GM18499 (cell line): Measurements from ENCODE around the gene CHGA.

ENCODE experiments used
- ATAC-seq: cut with Tn5 transposase; IDR thresholded peaks from one replicate; pipeline ENCODE4 v1.9.1; 2021; ENCODE audit warnings: moderate number of reproducible peaks; ENCODE audit not compliant: insufficient read depth, unreplicated experiment

The CHGA gene

GRCh38 chr14:92942976-92943710 lies 20.2 kb downstream of the CHGA start:
- no peak for ATAC-seq

GRCh38 chr14:92943855-92944570 lies 21.1 kb downstream of the CHGA start:
- no peak for ATAC-seq

- no peak for ATAC-seq
These were observed 22.0 kb downstream of the CHGA start for GRCh38 chr14:92944976-92945375.

GRCh38 chr14:92945544-92945943 lies 22.6 kb downstream of the CHGA start:
- no peak for ATAC-seq

DNA sequence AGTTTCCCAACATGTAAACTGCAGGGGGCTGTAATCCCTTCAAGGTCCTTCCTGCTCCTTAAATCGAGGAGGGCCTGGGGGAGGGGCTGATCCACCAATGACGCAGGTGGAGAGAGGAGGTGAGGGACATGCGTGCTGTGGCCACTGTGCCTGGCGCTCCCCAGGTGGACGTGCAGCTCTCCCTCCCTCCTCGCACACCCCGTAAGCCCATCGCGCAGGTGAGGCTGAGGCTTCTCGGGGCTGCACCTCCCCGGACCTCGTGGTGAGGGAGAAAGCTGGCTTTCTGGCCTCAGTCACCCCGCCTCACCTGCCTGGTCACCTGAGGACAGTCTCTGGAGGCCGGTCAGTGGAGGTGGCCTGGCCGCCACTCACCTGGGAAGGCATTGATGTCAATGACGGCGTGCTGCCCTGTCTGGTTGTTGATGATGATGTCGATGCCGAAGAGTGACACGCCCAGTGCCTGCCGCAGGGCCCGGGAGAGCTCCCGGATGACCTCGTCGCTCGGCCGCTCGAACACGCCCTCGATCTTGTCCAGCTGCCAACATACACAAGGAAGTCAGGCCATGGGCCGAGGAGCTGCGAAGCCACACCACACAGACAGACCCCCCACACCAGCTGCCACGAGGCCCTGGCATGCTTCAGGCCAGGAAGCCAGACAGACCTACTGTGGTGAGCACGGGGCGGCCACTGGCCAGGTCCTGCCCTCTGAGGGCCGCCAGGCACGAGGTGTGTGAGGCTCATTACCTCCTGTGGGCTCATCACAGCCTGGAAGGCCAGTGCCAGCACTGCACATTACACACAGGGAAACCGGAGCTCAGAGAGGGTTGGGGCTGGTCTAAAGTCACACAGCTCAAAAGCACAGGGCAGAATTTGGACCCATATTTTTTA lies 23.3 kb downstream of the CHGA start:
- ATAC-seq = no peak

DNA sequence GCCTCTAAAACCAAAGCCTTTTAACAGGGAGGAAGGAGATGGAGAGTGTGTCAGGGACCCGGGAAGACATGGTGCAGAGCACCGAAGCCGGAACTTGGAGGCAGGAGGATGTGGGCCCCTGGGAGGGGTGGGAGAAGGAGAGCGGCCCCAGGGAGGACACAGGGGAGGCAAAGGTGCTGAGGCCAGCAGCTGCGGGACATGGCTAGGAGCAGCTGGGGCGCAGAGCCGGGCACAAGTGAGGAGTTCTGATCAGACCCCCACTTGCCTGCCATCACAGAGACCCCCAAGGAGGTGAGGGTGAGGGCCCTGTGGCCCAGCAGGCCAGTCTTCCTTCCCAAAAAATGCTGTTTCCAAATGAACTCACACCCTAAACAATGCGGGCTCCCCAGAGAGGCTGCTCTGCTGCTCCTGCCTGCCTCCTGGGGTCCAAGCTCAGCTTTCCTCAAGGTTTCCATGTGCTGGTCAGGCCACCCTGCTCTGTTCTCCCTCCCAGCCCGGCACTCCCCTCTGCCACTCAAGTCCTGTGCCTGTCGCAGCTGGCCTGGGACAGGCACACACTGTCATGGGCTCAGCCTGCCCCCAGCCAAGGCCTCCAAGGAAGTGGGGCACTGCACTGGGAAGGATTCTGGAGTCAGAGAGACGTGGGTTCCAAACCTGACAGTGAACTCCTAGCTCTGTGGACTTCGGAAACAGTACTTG lies 24.0 kb downstream of the CHGA start:
- ATAC-seq = no peak

DNA sequence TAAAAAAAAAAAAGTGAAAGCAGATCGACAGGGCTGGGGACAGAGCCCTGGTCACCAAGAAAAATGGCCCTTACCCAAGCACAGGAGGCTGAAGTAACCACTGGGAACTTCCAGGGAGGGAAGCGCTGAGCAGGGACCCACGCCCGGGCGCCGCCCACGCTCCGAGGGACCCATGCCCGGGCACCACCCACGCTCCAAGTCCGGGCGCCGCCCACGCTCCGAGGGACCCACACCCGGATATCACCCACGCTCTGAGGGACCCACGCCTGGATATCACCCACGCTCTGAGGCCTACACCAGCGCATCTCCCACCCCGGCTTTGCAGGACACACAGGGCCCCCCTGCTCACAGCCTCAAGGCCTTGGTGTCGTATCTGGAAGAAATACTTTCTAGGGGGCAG lies 25.7 kb downstream of the CHGA start:
- no peak for ATAC-seq

GRCh38 chr14:92949496-92950192 lies 26.7 kb downstream of the CHGA start:
- no peak for ATAC-seq

GRCh38 chr14:92950193-92950540 lies 27.2 kb downstream of the CHGA start:
- no peak for ATAC-seq

- no peak for ATAC-seq
These were observed 27.8 kb downstream of the CHGA start for GRCh38 chr14:92950773-92951172.

DNA sequence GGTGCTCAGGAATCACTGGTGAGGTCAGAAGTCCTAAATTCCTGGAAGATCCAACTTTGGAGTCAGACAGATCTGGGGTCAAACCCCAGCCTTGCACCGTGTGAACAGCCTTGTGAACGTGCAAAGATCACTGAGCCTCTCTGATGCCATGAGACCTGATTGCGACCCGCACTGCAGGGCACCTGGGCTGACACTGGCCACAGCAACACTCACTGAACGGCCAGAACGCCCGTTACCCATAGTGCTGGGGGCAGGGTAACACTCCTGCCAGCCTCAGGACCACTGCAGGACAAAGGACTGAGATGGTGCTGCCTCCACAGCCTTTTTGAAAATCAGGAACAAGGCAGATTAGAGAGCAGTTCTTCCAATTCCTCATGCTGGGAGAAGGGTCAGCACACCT lies 28.3 kb downstream of the CHGA start:
- no peak for ATAC-seq

- ATAC-seq = no peak
These were observed 29.0 kb downstream of the CHGA start for GRCh38 chr14:92951912-92952471.

DNA sequence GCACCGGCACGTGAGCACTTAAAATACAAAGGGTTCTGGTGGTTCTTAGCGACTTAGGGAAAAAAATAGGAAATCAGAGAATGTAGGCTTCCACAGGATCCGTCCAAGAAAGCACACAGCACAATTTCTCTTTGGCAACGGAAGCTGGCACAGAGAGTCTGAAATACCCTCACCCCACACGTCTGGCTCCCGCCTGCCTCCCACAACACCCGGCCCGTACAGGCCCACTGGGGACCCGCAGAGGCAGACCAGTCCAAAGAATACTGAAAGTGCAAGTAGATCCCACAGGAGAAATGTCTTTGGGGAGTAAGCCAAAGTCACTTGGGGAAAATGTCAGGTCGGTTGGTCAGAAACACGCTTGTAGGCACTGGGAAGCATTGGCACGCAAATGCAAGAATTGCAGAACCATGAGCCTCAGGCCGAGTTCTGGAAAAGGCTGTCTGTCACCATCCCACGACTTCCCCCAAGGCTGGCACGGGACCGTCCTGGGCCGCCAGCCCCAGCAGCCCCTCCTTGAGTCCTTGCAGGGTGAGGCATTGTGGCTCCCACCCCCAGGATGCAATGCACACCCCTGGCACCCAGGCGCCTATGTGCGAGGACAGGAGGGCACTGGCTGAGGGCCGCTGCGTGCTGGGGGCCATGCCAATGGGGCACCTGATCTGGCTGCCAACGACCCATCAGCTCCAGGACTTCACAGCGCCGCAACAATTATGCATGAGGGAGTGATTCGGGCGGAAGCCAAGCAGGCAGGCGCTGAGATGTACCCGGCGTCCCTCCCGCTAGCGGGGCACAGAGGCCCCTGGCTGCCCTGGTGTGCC lies 29.7 kb downstream of the CHGA start:
- ATAC-seq = no peak

DNA sequence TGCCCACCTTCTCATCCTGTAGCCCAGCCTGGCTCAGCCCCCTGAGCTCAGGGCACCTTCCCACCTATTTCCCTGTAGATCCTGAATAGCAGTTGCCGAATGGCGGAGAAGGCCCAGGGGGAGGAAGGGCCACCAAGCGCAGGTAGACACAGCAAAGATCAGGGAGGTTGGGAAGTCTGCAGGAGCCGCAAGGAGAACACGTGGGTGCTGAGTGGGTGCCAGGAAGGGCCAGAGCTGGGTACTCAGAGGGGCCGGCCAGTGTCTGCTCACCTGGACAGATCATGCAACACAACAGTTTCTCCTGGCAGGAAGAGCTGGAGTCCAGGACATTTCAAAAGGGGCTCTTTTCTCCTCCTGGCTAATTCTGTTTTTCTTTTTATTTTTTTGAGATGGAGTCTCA lies 30.6 kb downstream of the CHGA start:
- ATAC-seq = no peak

GRCh38 chr14:92954933-92955332 lies 32.0 kb downstream of the CHGA start:
- ATAC-seq = no peak

DNA sequence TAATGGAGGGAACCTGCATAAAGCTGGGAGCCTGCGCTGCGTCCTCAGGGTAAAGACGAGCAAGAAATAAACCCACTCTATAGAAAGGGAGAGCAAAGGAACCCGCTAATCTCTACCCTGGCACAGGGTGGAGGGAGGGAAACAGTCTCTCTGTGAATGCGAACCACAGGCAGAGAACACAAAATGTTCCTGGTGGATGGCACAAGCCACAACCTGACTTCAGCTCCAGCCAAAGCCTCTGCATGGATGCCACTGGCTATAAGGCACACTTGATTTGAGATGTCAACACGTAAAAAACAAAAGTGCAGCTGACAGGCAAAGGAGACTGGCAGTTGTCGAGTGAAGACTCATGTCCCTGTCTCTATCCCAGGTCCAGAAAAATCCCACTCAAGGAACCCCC lies 32.4 kb downstream of the CHGA start:
- ATAC-seq = no peak

- no peak for ATAC-seq
These were observed 34.0 kb downstream of the CHGA start for GRCh38 chr14:92956961-92957360.

- ATAC-seq = no peak
These were observed 35.6 kb downstream of the CHGA start for GRCh38 chr14:92958373-92959188.
